IMR-90 (cell line): Measurements from ENCODE around the gene NELL2. TPM values are rescaled to one million over a fixed set of nuclear protein-coding genes. Genes with fewer than 3 reads are reported as not detected.

Source experiments
- ATAC-seq: fragments of 200-7000 bp; cut with Tn5 transposase; 2 replicates; pipeline ENCODE4 v1.9.1; 2020; ENCODE audit warnings: low read depth, mild to moderate bottlenecking, moderate library complexity
- BruUV-seq: library from RNA; stranded (reverse); fragments of 400-500 nt; replicated peaks from 2 replicates; lab custom pipeline; 2021; lab: Mats Ljungman, UMichigan
- CTCF ChIA-PET: fragments of 300-600 bp; formaldehyde crosslinking; extraction: SDS; loops from one replicate; lab custom pipeline; 2021; ENCODE audit warnings: antibody characterized with exemption; lab: Yijun Ruan, JAX
- POLR2A ChIA-PET: fragments of 300-600 bp; sonication (Branson Sonifier 250); formaldehyde crosslinking; loops from one replicate; lab custom pipeline; 2022; ENCODE audit warnings: antibody characterized with exemption; ENCODE audit not compliant: unreplicated experiment; lab: Charles Lee
- DNase-seq: peaks from one replicate; pipeline ENCODE4 v3.0.0; 2013
- H2AFZ ChIP-seq: replicated peaks from 2 replicates; pipeline ENCODE3; 2013; ENCODE audit warnings: low read length, mild to moderate bottlenecking; ENCODE audit not compliant: poor library complexity
- H2AK5ac ChIP-seq: 2 replicates; pipeline ENCODE4 v1.6.1; 2013; ENCODE audit warnings: low read depth, low read length, inconsistent platforms
- H2AK9ac ChIP-seq: replicated peaks from 2 replicates; pipeline ENCODE3; 2013; ENCODE audit warnings: mild to moderate bottlenecking, low read depth, low read length, moderate library complexity; ENCODE audit not compliant: poor library complexity
- H2BK120ac ChIP-seq: 2 replicates; pipeline ENCODE4 v1.6.1; 2013; ENCODE audit warnings: low read depth, low read length, inconsistent platforms
- H2BK15ac ChIP-seq: 3 replicates; pipeline ENCODE4 v1.6.1; 2013; ENCODE audit warnings: low read depth, low read length, inconsistent platforms
- H2BK20ac ChIP-seq: 2 replicates; pipeline ENCODE4 v1.6.1; 2013; ENCODE audit warnings: low read depth, mild to moderate bottlenecking, inconsistent platforms, low read length, moderate library complexity
- H2BK5ac ChIP-seq: 2 replicates; pipeline ENCODE4 v1.6.1; 2013; ENCODE audit warnings: mild to moderate bottlenecking, low read depth, low read length, inconsistent platforms; ENCODE audit not compliant: poor library complexity, severe bottlenecking
- H3K14ac ChIP-seq: replicated peaks from 2 replicates; pipeline ENCODE4 v1.6.1; 2013; ENCODE audit warnings: low read depth, low read length, inconsistent platforms
- H3K18ac ChIP-seq: 2 replicates; pipeline ENCODE4 v1.6.1; 2013; ENCODE audit warnings: low read depth, low read length, control low read depth
- H3K23ac ChIP-seq: 2 replicates; pipeline ENCODE4 v1.6.1; 2013; ENCODE audit warnings: low read depth, low read length, inconsistent platforms
- H3K27ac ChIP-seq: 2 replicates; pipeline ENCODE4 v1.5.1; 2013; ENCODE audit warnings: mild to moderate bottlenecking, control low read depth, low read length; ENCODE audit not compliant: insufficient read depth
- H3K27me3 ChIP-seq: 2 replicates; pipeline ENCODE4 v1.6.1; 2013; ENCODE audit warnings: low read length; ENCODE audit not compliant: control insufficient read depth, insufficient read depth
- H3K36me3 ChIP-seq: 2 replicates; pipeline ENCODE4 v1.6.1; 2013; ENCODE audit warnings: low read length, mixed read lengths; ENCODE audit not compliant: control insufficient read depth, insufficient read depth
- H3K4ac ChIP-seq: 2 replicates; pipeline ENCODE4 v1.6.1; 2013; ENCODE audit warnings: low read depth, low read length, inconsistent platforms
- H3K4me1 ChIP-seq: 2 replicates; pipeline ENCODE4 v1.6.1; 2013; ENCODE audit warnings: low read length, mixed read lengths; ENCODE audit not compliant: control insufficient read depth, insufficient read depth
- H3K4me2 ChIP-seq: 2 replicates; pipeline ENCODE4 v1.6.1; 2013; ENCODE audit warnings: low read depth, mild to moderate bottlenecking, control low read depth, low read length, moderate library complexity
- H3K4me3 ChIP-seq: 2 replicates; pipeline ENCODE4 v1.5.1; 2013; ENCODE audit warnings: low read depth, mild to moderate bottlenecking, control low read depth, low read length, moderate library complexity; ENCODE audit not compliant: insufficient read depth
- H3K56ac ChIP-seq: 2 replicates; pipeline ENCODE4 v1.6.1; 2013; ENCODE audit warnings: low read length, inconsistent platforms; ENCODE audit not compliant: insufficient read depth; ENCODE audit errors: extremely low read depth
- H3K79me1 ChIP-seq, 2 experiments: 2 replicates each; pipeline ENCODE4 v1.6.1; 2013; ENCODE audit warnings: low read length in 2 of 2, inconsistent platforms in 1 of 2, low read depth in 1 of 2
- H3K9ac ChIP-seq: 2 replicates; pipeline ENCODE4 v1.6.1; 2013; ENCODE audit warnings: low read depth, low read length, control low read depth
- H3K9me1 ChIP-seq: 2 replicates; pipeline ENCODE4 v1.6.1; 2013; ENCODE audit warnings: low read length, inconsistent platforms; ENCODE audit not compliant: insufficient read depth
- H3K9me3 ChIP-seq: 2 replicates; pipeline ENCODE4 v1.6.1; 2013; ENCODE audit warnings: low read length; ENCODE audit not compliant: control insufficient read depth, insufficient read depth
- H4K20me1 ChIP-seq: 2 replicates; pipeline ENCODE4 v1.6.1; 2013; ENCODE audit warnings: low read length, inconsistent platforms; ENCODE audit not compliant: insufficient read depth
- H4K5ac ChIP-seq: 2 replicates; pipeline ENCODE4 v1.6.1; 2013; ENCODE audit warnings: mild to moderate bottlenecking, low read depth, low read length, control low read depth
- H4K8ac ChIP-seq, 2 experiments: 2 replicates each; pipeline ENCODE4 v1.6.1; 2013; ENCODE audit warnings: low read depth in 2 of 2, low read length in 2 of 2, control low read depth in 1 of 2, inconsistent platforms in 1 of 2
- H4K91ac ChIP-seq: 2 replicates; pipeline ENCODE4 v1.6.1; 2013; ENCODE audit warnings: low read depth, low read length, inconsistent platforms; ENCODE audit not compliant: insufficient read depth
- MAFK ChIP-seq: IDR thresholded peaks from 2 replicates; pipeline ENCODE4 v1.6.1; 2012; ENCODE audit warnings: low read depth, low read length, improper control_type of control experiment
- POLR2A ChIP-seq: IDR thresholded peaks from 2 replicates; pipeline ENCODE4 v1.6.1; 2012; ENCODE audit warnings: mild to moderate bottlenecking, low read depth, low read length
- RFX5 ChIP-seq: IDR thresholded peaks from 2 replicates; pipeline ENCODE4 v1.8.0; 2012; ENCODE audit warnings: low read depth, mild to moderate bottlenecking, low read length, moderate library complexity
- WGBS, 2 experiments: methylation state at CpG; one replicate each; pipeline versions ENCODE4 v1.1.5 to v1.1.7; 2013; ENCODE audit warnings: missing lambda C conversion rate in 2 of 2; ENCODE audit not compliant: insufficient read length in 1 of 2; ENCODE audit errors: extremely low coverage in 2 of 2; 5-methylcytosine and 5-hydroxymethylcytosine counted together
- dilution Hi-C: fragments of 300-500 bp; cut with HindIII; formaldehyde crosslinking; loops from one replicate; pipeline ENCODE4 v1.14.3; 2018; ENCODE audit warnings: low sequenced_read_pairs; ENCODE audit not compliant: unreplicated experiment
- in situ Hi-C: fragments of 300-500 bp; cut with MboI; formaldehyde crosslinking; loops from 3 replicates; pipeline ENCODE4 v1.14.3; 2019; ENCODE audit warnings: low sequenced_read_pairs, inconsistent platforms, mixed read lengths
- intact Hi-C: fragments of 100-400 bp; cut with micrococcal nuclease; formaldehyde crosslinking; loops from 2 replicates; pipeline ENCODE4 v1.10.0; 2022
- polyA plus RNA-seq, 3 experiments: library from polyadenylated mRNA; depleted of rRNA; stranded (reverse); fragments of >200 nt; gene quantifications; 2 replicates each; pipeline ENCODE4 v1.2.3, GENCODE V29; 2012; ENCODE audit warnings: low replicate concordance in 1 of 3
- total RNA-seq: library from RNA; depleted of rRNA; stranded (reverse); fragments of >200 nt; gene quantifications from 2 replicates; pipeline ENCODE4 v1.2.3, GENCODE V29; 2012
- TF ChIP-seq, protein P1 (sequence below): conservative IDR thresholded peaks from 2 replicates; pipeline ENCODE4 v1.5.1; 2012; ENCODE audit warnings: mild to moderate bottlenecking, low read depth, low read length, improper control_type of control experiment

NELL2 gene
- total and polyA plus RNA-seq, 2 of the 4 experiments (the other 2 are of a cell fraction) = 0.18 to 0.26 TPM

DNA sequence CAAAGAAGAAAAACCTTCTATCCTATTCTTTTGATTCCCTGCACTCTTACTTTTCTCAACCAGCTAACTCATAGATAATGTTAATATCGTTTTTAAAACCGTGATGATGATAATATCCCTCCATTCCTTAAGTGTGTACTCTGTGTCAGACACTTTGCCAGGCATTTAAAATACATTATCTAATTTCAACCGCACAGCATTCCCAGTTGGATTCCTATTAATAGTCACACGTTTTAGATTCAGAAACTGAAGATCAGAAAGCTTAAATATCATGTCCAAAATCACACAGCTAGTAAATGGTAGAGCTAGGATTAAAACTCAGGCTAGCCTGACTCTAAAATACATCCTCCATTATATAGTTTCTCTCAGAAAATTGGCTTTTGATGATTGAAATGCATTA, 366.0 kb downstream of the NELL2 start:
- no peak overlapping the region for H4K8ac ChIP-seq
- DNase-seq (no peak), ATAC-seq (no peak)
- no peak overlapping the region for H3K4me3 ChIP-seq
- TF ChIP-seq, protein P1, sequence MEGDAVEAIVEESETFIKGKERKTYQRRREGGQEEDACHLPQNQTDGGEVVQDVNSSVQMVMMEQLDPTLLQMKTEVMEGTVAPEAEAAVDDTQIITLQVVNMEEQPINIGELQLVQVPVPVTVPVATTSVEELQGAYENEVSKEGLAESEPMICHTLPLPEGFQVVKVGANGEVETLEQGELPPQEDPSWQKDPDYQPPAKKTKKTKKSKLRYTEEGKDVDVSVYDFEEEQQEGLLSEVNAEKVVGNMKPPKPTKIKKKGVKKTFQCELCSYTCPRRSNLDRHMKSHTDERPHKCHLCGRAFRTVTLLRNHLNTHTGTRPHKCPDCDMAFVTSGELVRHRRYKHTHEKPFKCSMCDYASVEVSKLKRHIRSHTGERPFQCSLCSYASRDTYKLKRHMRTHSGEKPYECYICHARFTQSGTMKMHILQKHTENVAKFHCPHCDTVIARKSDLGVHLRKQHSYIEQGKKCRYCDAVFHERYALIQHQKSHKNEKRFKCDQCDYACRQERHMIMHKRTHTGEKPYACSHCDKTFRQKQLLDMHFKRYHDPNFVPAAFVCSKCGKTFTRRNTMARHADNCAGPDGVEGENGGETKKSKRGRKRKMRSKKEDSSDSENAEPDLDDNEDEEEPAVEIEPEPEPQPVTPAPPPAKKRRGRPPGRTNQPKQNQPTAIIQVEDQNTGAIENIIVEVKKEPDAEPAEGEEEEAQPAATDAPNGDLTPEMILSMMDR = no peak
- no peak for TF ChIP-seq POLR2A
- TF ChIP-seq MAFK = no peak
- no peak for TF ChIP-seq RFX5
- no peaks in the 10 kb centered on the region for H3K27me3 ChIP-seq
- no peak overlapping the region for H3K23ac ChIP-seq
- H2BK15ac ChIP-seq = no peak overlapping the region
- no peak overlapping the region for H3K56ac ChIP-seq
- no peak overlapping the region for H3K18ac ChIP-seq
- no peak overlapping the region for H2AK9ac ChIP-seq
- intact Hi-C loops (no loop called here), in situ Hi-C loops (no loop called here), dilution Hi-C loops (no loop called here)
- H2AK5ac ChIP-seq = no peak overlapping the region
- CTCF ChIA-PET = no interaction called here
- no peaks in the 10 kb centered on the region for H3K4me1 ChIP-seq
- no peak overlapping the region for H3K27ac ChIP-seq
- no peaks in the 10 kb centered on the region for H3K9me1 ChIP-seq
- no peak overlapping the region for H2BK5ac ChIP-seq
- no peak overlapping the region for H2AFZ ChIP-seq
- H4K5ac ChIP-seq = no peak overlapping the region
- POLR2A ChIA-PET = no interaction called here
- H4K91ac ChIP-seq = no peak overlapping the region
- H2BK20ac ChIP-seq = no peak overlapping the region
- H3K4ac ChIP-seq = no peak overlapping the region
- H3K9me3 ChIP-seq = no peaks in the 10 kb centered on the region
- H3K36me3 ChIP-seq = no peaks in the 10 kb centered on the region
- H3K79me1 ChIP-seq = no peaks in the 10 kb centered on the region
- no peaks in the 10 kb centered on the region for H4K20me1 ChIP-seq
- no TSS peak for BruUV-seq
- no CpG with 5 or more reads among the region's 4 CpGs for WGBS, 2 experiments
- H3K14ac ChIP-seq = no peak overlapping the region
- H3K9ac ChIP-seq = no peak overlapping the region
- no peak overlapping the region for H3K4me2 ChIP-seq
- H2BK120ac ChIP-seq = no peak overlapping the region
